OCI-LY7 (cell line): ENCODE measurements around the gene COPA. TPM values are rescaled to one million over a fixed set of nuclear protein-coding genes. Genes with fewer than 3 reads are reported as not detected.

Experiments
- BruUV-seq: library from RNA; stranded (reverse); fragments of 400-500 nt; replicated peaks from 2 replicates; lab custom pipeline; 2021; lab: Mats Ljungman, UMichigan
- CTCF ChIA-PET: fragments of 300-600 bp; sonication (Branson Sonifier 250); formaldehyde crosslinking; loops from one replicate; lab custom pipeline; 2022; ENCODE audit warnings: antibody characterized with exemption; ENCODE audit not compliant: unreplicated experiment; lab: Charles Lee
- POLR2A ChIA-PET: fragments of 300-600 bp; sonication (Branson Sonifier 250); formaldehyde crosslinking; loops from one replicate; lab custom pipeline; 2022; ENCODE audit warnings: antibody characterized with exemption; lab: Charles Lee
- DNase-seq: peaks from one replicate; pipeline ENCODE4 v3.0.0-alpha.2; 2015; ENCODE audit warnings: low spot score
- H2AFZ ChIP-seq: fragments of 200-600 bp; sonication (generic), shearing (Covaris generic); 2 replicates; pipeline ENCODE4 v1.6.1; 2014; ENCODE audit warnings: mild to moderate bottlenecking, antibody characterized with exemption, low read length, moderate library complexity
- H3K27ac ChIP-seq: fragments of 200-600 bp; sonication (generic); 2 replicates; pipeline ENCODE4 v1.5.1; 2014; ENCODE audit warnings: mixed run types, low read depth, mild to moderate bottlenecking, moderate library complexity, low read length, inconsistent platforms; ENCODE audit not compliant: poor library complexity, severe bottlenecking
- H3K36me3 ChIP-seq: fragments of 200-600 bp; sonication (generic); 2 replicates; pipeline ENCODE4 v1.6.1; 2014; ENCODE audit warnings: mild to moderate bottlenecking, antibody characterized with exemption, low read length, moderate library complexity, mixed read lengths; ENCODE audit not compliant: insufficient read depth
- H3K4me1 ChIP-seq: fragments of 200-600 bp; sonication (generic); 2 replicates; pipeline ENCODE4 v1.5.1; 2014; ENCODE audit warnings: mild to moderate bottlenecking, low read length; ENCODE audit not compliant: insufficient read depth, poor library complexity, severe bottlenecking
- H3K4me2 ChIP-seq: fragments of 200-600 bp; sonication (generic); 2 replicates; pipeline ENCODE4 v1.6.1; 2014; ENCODE audit warnings: mild to moderate bottlenecking, low read length
- H3K4me3 ChIP-seq: fragments of 200-600 bp; sonication (generic); 2 replicates; pipeline ENCODE4 v1.5.1; 2014; ENCODE audit warnings: mild to moderate bottlenecking, low read depth, low read length; ENCODE audit not compliant: poor library complexity, severe bottlenecking
- H3K79me2 ChIP-seq: fragments of 200-600 bp; sonication (generic); 2 replicates; pipeline ENCODE4 v1.6.1; 2016; ENCODE audit warnings: low read depth, mild to moderate bottlenecking, low read length, moderate library complexity, mixed read lengths; ENCODE audit not compliant: insufficient read depth
- H3K9me2 ChIP-seq: fragments of 200-600 bp; sonication (generic); 2 replicates; pipeline ENCODE4 v1.6.1; 2016; ENCODE audit warnings: mild to moderate bottlenecking, low read length, mixed read lengths; ENCODE audit not compliant: insufficient read depth
- H3K9me3 ChIP-seq: fragments of 200-600 bp; sonication (generic); 2 replicates; pipeline ENCODE4 v1.6.1; 2014; ENCODE audit warnings: mild to moderate bottlenecking, mixed run types, low read length, mixed read lengths
- H4K20me1 ChIP-seq: fragments of 200-600 bp; sonication (generic); 2 replicates; pipeline ENCODE4 v1.6.1; 2014; ENCODE audit warnings: mild to moderate bottlenecking, antibody characterized with exemption, low read length, moderate library complexity, mixed read lengths; ENCODE audit not compliant: insufficient read depth
- CTCF ChIP-seq: fragments of 200-600 bp; sonication (generic); conservative IDR thresholded peaks from 2 replicates; pipeline ENCODE4 v1.5.1; 2014; ENCODE audit warnings: mild to moderate bottlenecking, antibody characterized with exemption, low read length, moderate library complexity, mixed read lengths
- EZH2phosphoT487 ChIP-seq: fragments of 200-600 bp; sonication (generic); IDR thresholded peaks from 2 replicates; pipeline ENCODE4 v1.6.1; 2018; ENCODE audit warnings: low read depth, borderline replicate concordance, mild to moderate bottlenecking, mixed run types, antibody characterized with exemption, low read length, moderate library complexity, mixed read lengths
- intact Hi-C: fragments of 100-400 bp; cut with micrococcal nuclease; formaldehyde crosslinking; loops from one replicate; pipeline ENCODE4 v1.10.0; 2022; ENCODE audit not compliant: unreplicated experiment
- total RNA-seq, 2 experiments: library from RNA; depleted of rRNA in 1 of 2; stranded (reverse); fragments of >200 nt in 1 of 2; shearing (Covaris generic) in 1 of 2; gene quantifications; 2 replicates each; pipeline ENCODE4 v1.2.3, GENCODE V29; 2014 to 2022

Gene COPA
- total RNA-seq, 2 experiments from 2014 or later: 74.2 to 138 TPM

- TF ChIP-seq EZH2phosphoT487 (no peak), CTCF (no peak)
- H3K36me3 ChIP-seq: peaks cover 32% of the 10 kb centered on the region
- POLR2A ChIA-PET: interaction anchor here (1.5 to 3.2 kb wide), 2 partner anchors 10 to 14 kb away, joined by 4 to 12 read pairs; no protein-coding TSS in a partner anchor
- peaks cover 5% of the 10 kb centered on the region; the same call in 1 of the 2 replicates for H4K20me1 ChIP-seq
- no peak overlapping the region for H3K4me3 ChIP-seq
- DNase-seq: no peak
- peaks cover 30% of the 10 kb centered on the region for H3K79me2 ChIP-seq
- H2AFZ ChIP-seq: no peak overlapping the region
- H3K4me2 ChIP-seq: no peak overlapping the region
- no peaks in the 10 kb centered on the region for H3K9me3 ChIP-seq
- CTCF ChIA-PET: interaction anchor here (0.6 kb wide), 1 partner anchor 57 kb away, joined by 3 read pairs; no protein-coding TSS in a partner anchor
- no TSS peak for BruUV-seq
- no peaks in the 10 kb centered on the region for H3K9me2 ChIP-seq
- H3K27ac ChIP-seq: no peak overlapping the region
- intact Hi-C loops: no loop called here
- peaks cover 21% of the 10 kb centered on the region for H3K4me1 ChIP-seq
These were observed 84.8 kb downstream of the COPA start for GRCh38 chr1:160258177-160258798.

- DNase-seq: no peak
- intact Hi-C loops: no loop called here
- peaks cover 32% of the 10 kb centered on the region for H3K36me3 ChIP-seq
- BruUV-seq: no TSS peak
- H3K9me3 ChIP-seq: no peaks in the 10 kb centered on the region
- H3K79me2 ChIP-seq: peaks cover 30% of the 10 kb centered on the region
- CTCF ChIA-PET: interaction anchor here (0.6 kb wide), 1 partner anchor 56 kb away, joined by 3 read pairs; no protein-coding TSS in a partner anchor
- no peak overlapping the region for H3K4me3 ChIP-seq
- H3K4me2 ChIP-seq: no peak overlapping the region
- H3K9me2 ChIP-seq: no peaks in the 10 kb centered on the region
- H2AFZ ChIP-seq: no peak overlapping the region
- H4K20me1 ChIP-seq: peaks cover 5% of the 10 kb centered on the region; the same call in 1 of the 2 replicates
- TF ChIP-seq EZH2phosphoT487 (no peak), CTCF (no peak)
- peaks cover 16% of the 10 kb centered on the region for H3K4me1 ChIP-seq
- H3K27ac ChIP-seq: no peak overlapping the region
- POLR2A ChIA-PET: interaction anchor here (1.0 to 1.5 kb wide), 3 partner anchors 14 to 156 kb away, joined by 4 to 6 read pairs (median 4); no protein-coding TSS in a partner anchor
These were observed 85.5 kb downstream of the COPA start for GRCh38 chr1:160257411-160258015.
